Thyroid gland (tissue), 4 donors: ENCODE results near the gene GALK2. TPM values are rescaled to one million over a fixed set of nuclear protein-coding genes. Genes with fewer than 3 reads are reported as not detected.
"Not testable (repeated sequence)": the region's sequence is repeated elsewhere in the genome, so short reads cannot be mapped to it uniquely, and the experiment has no call there.

Experiments
- DNase-seq, 2 donors: peaks; one replicate each; pipeline ENCODE4 v3.0.0-alpha.2; 2019
- H3K27ac ChIP-seq, 3 donors: fragments of 200-600 bp; sonication (generic); 1 replicate in 2 of 3; 2 replicates in 1 of 3; pipeline ENCODE4 v1.5.1; 2016 to 2019; ENCODE audit warnings: mild to moderate bottlenecking in 1 of 3, moderate library complexity in 1 of 3
- H3K27me3 ChIP-seq: fragments of 200-600 bp; sonication (generic); one replicate; pipeline ENCODE4 v1.5.1; 2019
- H3K36me3 ChIP-seq, 2 donors: fragments of 200-600 bp; sonication (generic); one replicate each; pipeline ENCODE4 v1.5.1; 2016 to 2019
- H3K4me1 ChIP-seq, 2 donors: fragments of 200-600 bp; sonication (generic); one replicate each; pipeline ENCODE4 v1.5.1; 2017 to 2019
- H3K4me3 ChIP-seq, 3 donors: fragments of 200-600 bp; sonication (generic); replicated peaks in 1 of 3; 1 replicate in 2 of 3; 2 replicates in 1 of 3; pipeline ENCODE4 v1.5.1; 2016; ENCODE audit warnings: mild to moderate bottlenecking in 1 of 3
- H3K9me3 ChIP-seq: fragments of 200-600 bp; sonication (generic); one replicate; pipeline ENCODE4 v1.5.1; 2017
- POLR2A ChIP-seq, 2 donors: fragments of 450-650 bp; IDR thresholded peaks; one replicate each; pipeline ENCODE4 v1.6.1; 2017; ENCODE audit warnings: antibody characterized with exemption in 2 of 2, mild to moderate bottlenecking in 2 of 2, moderate library complexity in 1 of 2
- WGBS, 2 donors: methylation state at CpG; one replicate each; pipeline ENCODE4 v1.1.5; 2017; 5-methylcytosine and 5-hydroxymethylcytosine counted together
- intact Hi-C: fragments of 100-400 bp; cut with DNase I; formaldehyde crosslinking; loops from one replicate; pipeline ENCODE4 v1.15.1; 2023
- total RNA-seq, 4 donors: library from RNA; depleted of rRNA; stranded (reverse); fragments of >200 nt; gene quantifications; one replicate each; pipeline ENCODE4 v1.2.3, GENCODE V29; 2016
- TF ChIP-seq, protein P1 (sequence below), 6 experiments: fragments of 200-600 bp in 3 of 6; fragments of 450-650 bp in 3 of 6; sonication (generic) in 3 of 6; IDR thresholded peaks; one replicate each; pipeline ENCODE4 v1.5.1; 2016 to 2019; ENCODE audit warnings: antibody characterized with exemption in 6 of 6, mild to moderate bottlenecking in 2 of 6, inconsistent platforms in 1 of 6, moderate library complexity in 1 of 6

The GALK2 gene
- total RNA-seq, 4 donors from 2014 or later = 50.4 to 85.5 (median 67.8) TPM

DNA sequence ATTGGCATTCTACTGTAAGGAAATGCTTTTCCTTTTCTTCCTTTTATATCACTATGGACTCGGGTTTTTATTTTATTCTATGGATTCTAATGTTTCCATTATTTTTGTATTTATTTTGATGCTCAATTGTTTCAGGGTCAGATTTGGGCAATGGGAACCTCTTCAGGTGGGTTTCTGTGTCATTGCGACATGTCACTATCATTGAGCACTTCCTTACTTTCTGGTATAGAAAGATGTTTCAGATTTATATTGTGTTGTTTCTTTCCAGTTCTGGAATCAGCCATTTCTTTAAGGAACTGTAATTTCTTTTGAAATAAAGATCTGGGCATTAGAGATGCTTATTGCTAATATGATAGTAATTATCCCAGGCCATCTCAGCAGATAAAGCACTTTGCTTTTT is 21.8 kb downstream of the GALK2 start:
- DNase-seq = no peak
- H3K27ac ChIP-seq = no peak overlapping the region
- H3K9me3 ChIP-seq = no peaks in the 10 kb centered on the region
- no peaks in the 10 kb centered on the region for H3K36me3 ChIP-seq
- TF ChIP-seq, protein P1, sequence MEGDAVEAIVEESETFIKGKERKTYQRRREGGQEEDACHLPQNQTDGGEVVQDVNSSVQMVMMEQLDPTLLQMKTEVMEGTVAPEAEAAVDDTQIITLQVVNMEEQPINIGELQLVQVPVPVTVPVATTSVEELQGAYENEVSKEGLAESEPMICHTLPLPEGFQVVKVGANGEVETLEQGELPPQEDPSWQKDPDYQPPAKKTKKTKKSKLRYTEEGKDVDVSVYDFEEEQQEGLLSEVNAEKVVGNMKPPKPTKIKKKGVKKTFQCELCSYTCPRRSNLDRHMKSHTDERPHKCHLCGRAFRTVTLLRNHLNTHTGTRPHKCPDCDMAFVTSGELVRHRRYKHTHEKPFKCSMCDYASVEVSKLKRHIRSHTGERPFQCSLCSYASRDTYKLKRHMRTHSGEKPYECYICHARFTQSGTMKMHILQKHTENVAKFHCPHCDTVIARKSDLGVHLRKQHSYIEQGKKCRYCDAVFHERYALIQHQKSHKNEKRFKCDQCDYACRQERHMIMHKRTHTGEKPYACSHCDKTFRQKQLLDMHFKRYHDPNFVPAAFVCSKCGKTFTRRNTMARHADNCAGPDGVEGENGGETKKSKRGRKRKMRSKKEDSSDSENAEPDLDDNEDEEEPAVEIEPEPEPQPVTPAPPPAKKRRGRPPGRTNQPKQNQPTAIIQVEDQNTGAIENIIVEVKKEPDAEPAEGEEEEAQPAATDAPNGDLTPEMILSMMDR (IDR thresholded peaks at IDR 0.05) = no peak
- TF ChIP-seq POLR2A (IDR thresholded peaks at IDR 0.05) = no peak
- H3K4me3 ChIP-seq = no peak overlapping the region
- no peaks in the 10 kb centered on the region for H3K4me1 ChIP-seq
- no peaks in the 10 kb centered on the region for H3K27me3 ChIP-seq
- intact Hi-C loops = no loop called here
- WGBS, 2 donors = 95 to 96% methylated on average over 2 of the region's 2 CpGs

DNA sequence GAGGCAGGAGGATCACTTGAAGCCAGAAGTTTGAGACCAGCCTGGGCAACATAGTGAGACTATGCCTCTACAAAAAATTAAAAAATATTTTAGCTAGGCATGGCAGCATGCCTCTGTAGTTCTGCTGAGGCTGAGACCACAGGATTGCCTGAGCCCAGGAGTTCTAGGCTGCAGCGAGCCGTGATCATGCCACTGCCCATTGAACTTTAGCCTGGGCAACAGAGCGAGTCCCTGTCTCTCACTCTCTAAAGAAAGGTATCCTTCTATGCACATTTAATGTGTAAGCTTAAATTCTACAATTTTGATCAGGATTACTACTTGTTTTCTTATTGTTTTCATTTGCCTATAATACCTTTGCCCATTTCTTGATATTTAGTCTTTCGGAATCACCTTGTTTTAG is 26.8 kb downstream of the GALK2 start:
- DNase-seq = peak in 1 of 2 donors; percentile 20
- WGBS, 2 donors = 97 to 98% methylated on average over 4 of the region's 4 CpGs

DNA sequence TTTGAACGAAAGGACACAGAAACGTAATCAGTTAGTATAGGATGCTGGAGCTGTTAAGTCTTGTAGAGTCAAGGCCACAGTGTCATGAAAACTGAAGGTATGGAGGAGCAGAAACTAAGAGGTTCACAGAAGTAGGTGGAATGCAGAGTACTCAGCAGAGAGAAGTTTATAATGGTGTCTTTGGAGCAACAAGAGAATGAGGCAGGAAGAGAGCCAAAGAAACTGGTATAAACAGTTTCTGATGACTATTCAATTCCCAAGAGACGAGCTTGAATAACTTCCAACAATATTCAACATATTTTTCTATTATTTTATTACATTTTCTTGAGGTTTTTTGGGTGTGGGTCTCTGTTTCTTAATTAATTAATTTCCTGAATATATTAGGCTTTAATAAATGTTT is 29.6 kb downstream of the GALK2 start:
- H3K27ac ChIP-seq = no peak overlapping the region
- intact Hi-C loops = no loop called here
- 73 to 74% methylated on average over 3 of the region's 3 CpGs for WGBS, 2 donors
- H3K27me3 ChIP-seq = no peaks in the 10 kb centered on the region
- H3K4me3 ChIP-seq = no peak overlapping the region
- no peak for DNase-seq
- TF ChIP-seq POLR2A (IDR thresholded peaks at IDR 0.05) = no peak
- TF ChIP-seq, protein P1 (IDR thresholded peaks at IDR 0.05) = no peak
- peaks cover 0 to 6% of the 10 kb centered on the region in 2 donors for H3K4me1 ChIP-seq
- no peaks in the 10 kb centered on the region for H3K9me3 ChIP-seq
- peaks cover 0 to 14% of the 10 kb centered on the region in 2 donors for H3K36me3 ChIP-seq

More for the DNA sequence above, 26.8 kb downstream of the GALK2 start:
- Histone ChIP-seq H3K9me3 (no peaks in the 10 kb centered on the region), H3K27me3 (no peaks in the 10 kb centered on the region), H3K27ac (no peak overlapping the region), H3K4me1 (peaks cover 0 to 6% of the 10 kb centered on the region in 2 donors), H3K4me3 (no peak overlapping the region), H3K36me3 (peaks cover 0 to 3% of the 10 kb centered on the region in 2 donors)
- intact Hi-C loops = no loop called here
- no peak for TF ChIP-seq POLR2A (IDR thresholded peaks at IDR 0.05)
- TF ChIP-seq, protein P1 (IDR thresholded peaks at IDR 0.05) = no peak

DNA sequence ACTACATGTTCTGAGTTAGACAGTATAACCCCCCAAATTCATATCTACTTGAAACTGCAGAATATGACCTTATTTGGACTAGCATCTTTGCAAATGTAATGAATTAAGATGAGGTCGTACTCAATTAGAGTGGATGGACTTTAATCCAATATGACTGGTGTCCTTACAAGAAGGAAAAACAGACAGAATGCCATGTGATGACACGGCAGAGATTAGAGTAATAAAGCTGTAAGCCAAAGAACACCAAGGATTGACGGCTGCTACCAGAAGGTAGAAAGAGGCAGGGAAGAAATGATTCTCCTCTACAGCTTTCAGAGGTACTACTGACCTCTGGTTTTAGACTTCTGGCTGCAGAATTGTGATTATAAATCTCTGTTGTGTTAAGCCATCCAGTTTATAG is 30.3 kb downstream of the GALK2 start:
- Histone ChIP-seq H3K27ac (no peak overlapping the region), H3K9me3 (no peaks in the 10 kb centered on the region), H3K36me3 (peaks cover 0 to 14% of the 10 kb centered on the region in 2 donors), H3K4me3 (no peak overlapping the region), H3K4me1 (peaks cover 0 to 6% of the 10 kb centered on the region in 2 donors), H3K27me3 (no peaks in the 10 kb centered on the region)
- TF ChIP-seq POLR2A (IDR thresholded peaks at IDR 0.05) = no peak
- TF ChIP-seq, protein P1 (IDR thresholded peaks at IDR 0.05) = no peak
- intact Hi-C loops = no loop called here
- no peak for DNase-seq
- WGBS, 2 donors = 89 to 90% methylated on average over 3 of the region's 3 CpGs

DNA sequence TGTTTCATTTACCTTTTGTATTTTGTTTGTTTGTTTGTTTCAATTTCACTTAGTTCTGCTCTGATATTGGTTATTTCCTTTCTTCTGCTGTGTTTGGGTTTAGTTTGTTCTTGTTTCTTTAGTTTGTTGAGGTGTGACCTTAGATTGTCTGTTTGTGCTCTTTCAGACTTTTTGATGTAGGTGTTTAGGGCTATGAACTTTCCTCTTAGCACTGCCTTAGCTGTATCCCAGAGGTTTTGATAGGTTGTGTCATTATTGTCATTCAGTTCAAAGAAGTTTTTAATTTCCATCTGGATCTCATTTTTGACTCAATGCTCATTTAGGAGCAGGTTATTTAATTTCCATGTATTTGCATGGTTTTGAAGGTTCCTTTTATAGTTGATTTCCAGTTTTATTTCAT is 38.1 kb downstream of the GALK2 start:
- H3K36me3 ChIP-seq, intact Hi-C loops, H3K9me3 ChIP-seq, H3K4me3 ChIP-seq, H3K4me1 ChIP-seq, DNase-seq, H3K27me3 ChIP-seq, H3K27ac ChIP-seq: not testable (repeated sequence)

DNA sequence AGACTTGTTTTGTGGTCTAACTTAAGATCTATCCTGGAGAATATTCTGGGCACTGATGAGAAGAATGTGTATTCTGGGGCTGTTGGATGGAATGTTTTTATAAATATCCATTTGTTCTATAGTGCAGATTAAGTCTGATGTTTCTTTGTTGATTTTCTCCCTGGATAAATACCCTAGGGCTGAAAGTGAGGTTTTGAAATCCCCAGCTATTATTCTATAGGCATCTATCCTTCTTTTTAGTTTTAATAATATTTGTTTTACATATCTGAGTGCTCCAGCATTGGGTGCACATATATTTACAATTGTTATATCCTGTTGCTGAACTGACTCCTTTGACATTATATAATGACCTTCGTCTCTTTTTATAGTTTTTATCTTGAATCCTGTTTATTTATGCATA is 42.9 kb downstream of the GALK2 start:
- intact Hi-C loops = no loop called here
- DNase-seq = no peak
- TF ChIP-seq POLR2A (IDR thresholded peaks at IDR 0.05) = no peak
- TF ChIP-seq, protein P1 (IDR thresholded peaks at IDR 0.05) = no peak
- 98 to 100% methylated on average over 1 of the region's 1 CpG for WGBS, 2 donors
- H3K27ac ChIP-seq = no peak overlapping the region
- peaks cover 5 to 14% of the 10 kb centered on the region in 2 donors for H3K4me1 ChIP-seq
- no peaks in the 10 kb centered on the region for H3K36me3 ChIP-seq
- H3K4me3 ChIP-seq = no peak overlapping the region
- no peaks in the 10 kb centered on the region for H3K9me3 ChIP-seq
- H3K27me3 ChIP-seq = no peaks in the 10 kb centered on the region
